GM18907 (cell line): Measurements from ENCODE around the gene NSUN2.
"Not testable (repeated sequence)": the region's sequence is repeated elsewhere in the genome, so short reads cannot be mapped to it uniquely, and the experiment has no call there.

Source experiments
- ATAC-seq: cut with Tn5 transposase; IDR thresholded peaks from one replicate; pipeline ENCODE4 v1.9.1; 2021; ENCODE audit warnings: mild to moderate bottlenecking, moderate library complexity; ENCODE audit not compliant: unreplicated experiment

NSUN2 gene

DNA sequence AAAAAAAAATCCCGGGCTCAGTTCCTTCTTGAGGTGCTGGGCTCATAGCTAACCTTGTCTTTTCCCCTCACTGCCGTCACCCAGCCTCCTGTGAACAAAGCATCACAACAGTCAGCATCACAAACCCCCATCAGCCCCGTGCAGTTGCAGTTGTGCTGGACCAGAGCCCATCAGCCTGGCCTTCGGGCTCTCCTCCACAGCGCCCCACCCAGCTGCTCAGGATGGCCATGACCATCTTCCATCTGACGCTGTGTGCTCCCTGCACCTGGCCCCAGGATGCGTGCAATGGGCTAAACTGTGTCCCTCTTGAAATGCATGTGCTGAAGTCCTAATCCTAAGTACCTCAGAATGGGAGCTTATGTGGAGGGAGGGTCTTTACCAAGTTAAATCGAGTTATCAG is 48.1 kb downstream of the NSUN2 start:
- no peak for ATAC-seq

DNA sequence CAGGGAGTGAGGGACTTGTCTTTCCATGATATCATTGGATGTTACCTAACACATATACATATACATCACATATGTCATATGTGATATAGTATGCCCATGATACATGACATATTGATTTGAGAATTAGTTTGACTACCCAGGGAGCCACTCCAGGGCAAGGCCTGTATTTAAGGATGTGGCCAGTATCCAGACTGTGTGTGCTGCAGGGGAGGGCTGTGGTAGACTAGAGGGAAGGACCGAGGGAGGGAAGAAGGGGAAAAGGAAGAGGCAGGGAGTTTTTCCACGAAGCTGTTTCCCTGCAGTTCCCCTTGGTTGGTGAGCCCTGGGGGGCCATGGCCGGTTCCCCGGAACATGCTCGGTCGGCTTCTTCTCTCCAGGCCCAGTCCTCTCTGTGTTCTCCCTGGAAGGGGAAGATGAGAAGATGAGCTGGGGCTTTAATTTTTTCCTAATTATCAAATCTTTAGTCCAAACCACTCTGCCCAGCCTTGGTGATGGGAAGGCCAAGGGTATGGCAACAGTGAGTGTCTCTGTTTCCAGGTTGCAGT is 48.7 kb downstream of the NSUN2 start:
- no peak for ATAC-seq

DNA sequence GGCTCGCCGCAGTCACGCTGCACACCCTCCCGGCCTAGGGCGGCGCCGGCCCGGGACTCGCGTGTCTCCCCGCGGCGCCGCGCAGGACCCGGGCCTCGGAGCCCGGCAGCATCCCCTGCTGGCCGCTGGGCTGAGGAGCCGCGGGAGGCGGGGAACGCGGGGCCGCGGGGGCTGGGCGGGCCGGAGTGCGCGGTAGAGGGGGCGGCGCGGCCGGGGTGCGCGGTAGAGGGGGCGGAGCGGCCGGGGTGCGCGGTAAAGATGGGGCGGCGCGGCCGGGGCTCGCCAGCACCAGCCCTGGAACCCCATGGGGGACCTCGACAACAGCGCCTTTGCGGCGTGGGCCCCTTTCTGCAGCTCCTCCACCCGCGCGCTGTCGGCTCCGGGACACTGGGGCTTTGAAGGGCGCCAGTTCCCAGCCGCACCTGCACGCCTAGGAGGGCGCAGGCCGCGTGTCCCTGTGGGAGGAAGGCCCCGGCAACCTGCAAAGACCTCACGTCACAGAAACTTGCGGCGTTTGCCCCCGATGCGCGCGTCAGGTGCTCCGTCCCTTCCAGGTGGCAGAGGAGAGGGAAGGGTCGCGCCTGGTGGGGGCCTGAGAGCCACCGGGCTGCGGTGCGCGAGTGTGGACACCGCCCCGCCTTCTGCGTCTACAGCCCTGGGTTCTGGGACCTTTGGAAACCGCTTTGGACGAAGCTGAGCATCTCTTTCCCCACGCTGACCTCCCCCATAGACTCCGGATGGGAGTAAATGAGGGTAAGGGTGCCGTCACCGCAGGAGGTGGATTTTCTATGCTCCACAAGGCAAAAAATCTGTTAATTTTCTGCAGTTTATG is 49.6 kb downstream of the NSUN2 start:
- ATAC-seq, result no peak

DNA sequence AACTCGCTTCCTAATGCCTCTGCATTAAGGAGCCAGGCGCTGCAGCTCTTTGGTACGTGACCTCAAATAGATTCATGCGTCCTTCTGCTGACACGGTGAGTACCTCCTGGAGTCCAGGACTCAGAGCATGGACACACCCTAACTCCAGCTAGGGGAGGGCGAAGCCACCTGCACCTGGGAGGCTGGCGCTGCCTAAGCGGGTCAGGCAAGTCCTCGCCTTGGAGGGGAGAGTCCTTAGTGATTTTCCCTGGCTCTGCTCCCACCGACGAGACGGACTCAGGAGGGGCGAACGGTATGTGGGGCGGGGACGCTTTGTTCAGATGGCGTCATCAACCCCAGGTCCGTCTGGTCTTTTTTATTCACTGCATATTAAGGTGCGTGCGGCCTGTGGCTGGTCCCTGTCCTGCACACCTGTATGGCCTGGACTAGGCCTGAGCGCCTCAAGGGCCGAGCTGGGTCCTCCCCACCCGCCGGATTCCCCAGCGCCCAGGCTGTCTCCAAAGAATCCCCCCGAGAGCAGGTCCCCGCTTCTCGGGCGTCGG is 50.3 kb downstream of the NSUN2 start:
- ATAC-seq, result no peak

DNA sequence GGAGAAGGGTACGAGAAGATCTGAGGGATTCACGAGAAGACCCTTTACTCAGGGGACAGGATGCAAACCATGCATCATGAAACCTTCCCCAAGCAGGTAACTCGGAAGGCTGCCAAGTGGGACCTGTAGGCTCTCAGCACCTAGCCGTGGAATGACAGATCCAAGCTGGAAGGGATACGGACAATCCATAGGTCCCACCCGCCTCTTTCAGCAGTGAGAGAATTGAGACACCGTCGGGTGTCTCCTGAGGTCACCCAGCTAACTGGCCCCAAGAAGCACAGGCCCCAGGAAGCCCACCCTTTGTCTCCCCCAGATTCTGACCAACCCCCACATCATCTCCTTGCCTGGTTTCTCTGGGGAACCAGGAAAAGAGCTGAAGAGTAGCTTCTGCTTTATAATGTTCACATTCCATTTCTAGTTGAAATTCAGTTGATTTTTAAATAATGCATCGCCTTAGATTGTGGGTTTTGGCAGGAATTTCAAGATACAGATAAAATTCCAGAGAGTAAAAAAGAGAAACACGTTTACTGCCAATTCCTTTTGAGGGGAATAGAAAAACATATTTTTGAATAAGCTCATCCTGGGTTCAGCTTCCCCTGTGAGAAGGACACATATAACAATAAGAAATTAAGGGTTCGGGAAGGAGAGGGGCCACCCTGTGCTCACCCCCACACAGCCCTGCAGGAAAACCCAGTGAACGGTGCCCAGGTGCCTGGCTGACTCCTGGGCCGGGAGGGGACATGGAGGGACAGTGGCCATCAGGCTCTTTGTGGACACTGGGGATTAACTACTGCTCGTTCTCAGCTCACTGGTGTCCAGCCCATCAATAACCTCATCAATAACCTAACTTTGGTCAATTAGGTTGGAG is 51.1 kb downstream of the NSUN2 start:
- ATAC-seq, result no peak

DNA sequence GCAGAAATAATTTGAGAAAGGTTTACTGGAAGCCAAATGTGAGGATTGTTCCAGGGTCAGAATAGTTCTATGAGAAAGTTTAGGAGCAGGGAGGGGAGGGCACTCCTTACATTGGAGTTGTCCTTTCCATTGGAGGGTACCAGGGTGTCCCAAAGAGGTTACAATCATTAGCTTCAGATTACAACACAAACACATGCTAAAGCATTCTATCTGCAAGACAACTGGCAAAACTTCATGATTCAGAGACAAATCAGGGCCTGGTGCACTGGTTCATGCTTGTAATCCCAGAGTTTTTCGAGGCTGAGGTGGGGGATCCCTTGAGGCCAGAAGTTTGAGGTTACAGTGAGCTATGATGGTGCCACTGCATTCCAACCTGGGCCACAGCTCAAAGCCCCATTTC is 51.8 kb downstream of the NSUN2 start:
- ATAC-seq, result no peak

DNA sequence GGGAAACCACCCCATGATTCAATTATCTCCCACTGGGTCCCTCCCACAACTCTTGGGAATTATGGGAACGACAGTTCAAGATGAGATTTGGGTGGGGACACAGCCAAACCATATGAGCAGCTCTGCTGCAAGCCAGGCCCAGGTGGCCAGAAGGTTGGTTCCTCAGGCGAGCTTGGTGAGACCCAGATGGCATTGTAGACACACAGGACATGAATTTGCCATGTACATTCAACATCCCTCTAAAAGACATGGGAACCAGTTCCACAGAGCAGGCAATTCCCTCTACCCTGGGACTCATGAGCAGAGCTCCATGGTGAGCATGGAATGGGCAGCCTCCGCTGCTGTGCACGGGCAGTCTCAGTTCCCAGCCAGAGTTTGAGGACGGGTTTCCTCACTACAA is 53.3 kb downstream of the NSUN2 start:
- ATAC-seq, result no peak

DNA sequence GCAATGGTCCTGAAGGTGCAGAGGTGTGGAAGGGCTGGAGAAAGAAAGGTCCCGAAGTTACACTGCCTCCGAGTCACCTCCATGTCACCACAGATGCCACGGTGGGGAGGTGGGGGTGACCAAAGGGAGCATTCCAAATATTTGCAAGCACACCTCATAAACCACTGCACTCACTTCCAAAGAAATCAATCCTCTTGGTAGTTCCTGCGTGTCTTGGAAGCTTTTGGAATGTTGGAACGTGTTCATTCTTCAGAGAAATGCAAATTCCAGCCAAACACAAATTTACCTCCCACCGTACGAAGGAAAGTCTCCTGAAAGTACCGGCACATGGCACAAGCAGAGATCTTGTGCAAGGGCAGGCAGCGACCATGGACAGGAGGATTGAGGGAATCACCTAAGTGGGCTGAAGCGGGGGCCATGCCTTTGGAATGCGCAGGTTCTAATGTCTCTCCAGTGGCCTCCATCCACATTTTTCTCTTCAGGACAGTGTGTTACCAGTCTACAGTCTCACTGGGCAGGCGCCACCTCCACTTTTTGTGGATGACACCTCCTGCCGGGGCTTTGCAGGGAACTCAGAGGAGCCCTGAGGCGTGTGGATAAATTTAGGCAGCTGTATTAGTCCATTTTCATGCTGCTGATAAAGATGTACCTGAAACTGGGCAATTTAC is 54.0 kb downstream of the NSUN2 start:
- ATAC-seq, result no peak

DNA sequence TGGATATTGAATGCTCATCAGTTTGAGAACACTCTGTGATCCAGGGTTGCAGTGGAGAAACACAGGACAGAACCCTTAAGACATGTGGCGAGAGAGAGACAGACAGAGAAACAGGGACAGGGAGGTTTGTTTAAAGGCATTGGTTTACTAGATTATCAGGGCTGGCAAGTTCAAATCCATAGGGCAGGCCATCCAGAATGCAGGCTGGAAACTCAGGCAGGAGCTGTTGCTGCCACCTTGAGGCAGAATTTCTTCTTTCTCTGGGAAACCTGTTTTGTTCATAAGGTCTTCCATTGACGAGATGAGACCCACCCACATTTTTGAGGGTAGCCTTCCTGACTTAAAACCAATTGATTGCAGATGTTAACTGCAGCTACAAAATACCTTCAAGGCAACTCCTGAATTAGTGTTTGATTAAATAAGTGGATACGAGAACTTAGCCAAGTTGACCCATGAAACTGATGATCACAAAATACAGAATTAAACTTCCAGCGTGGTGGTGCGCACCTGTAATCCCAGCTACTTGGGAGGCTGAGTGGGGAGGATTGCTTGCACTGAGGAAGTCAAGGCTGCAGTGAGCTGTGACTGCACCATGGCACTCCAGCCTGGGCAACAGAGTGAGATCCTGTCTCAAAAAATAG is 55.9 kb downstream of the NSUN2 start:
- no peak for ATAC-seq

DNA sequence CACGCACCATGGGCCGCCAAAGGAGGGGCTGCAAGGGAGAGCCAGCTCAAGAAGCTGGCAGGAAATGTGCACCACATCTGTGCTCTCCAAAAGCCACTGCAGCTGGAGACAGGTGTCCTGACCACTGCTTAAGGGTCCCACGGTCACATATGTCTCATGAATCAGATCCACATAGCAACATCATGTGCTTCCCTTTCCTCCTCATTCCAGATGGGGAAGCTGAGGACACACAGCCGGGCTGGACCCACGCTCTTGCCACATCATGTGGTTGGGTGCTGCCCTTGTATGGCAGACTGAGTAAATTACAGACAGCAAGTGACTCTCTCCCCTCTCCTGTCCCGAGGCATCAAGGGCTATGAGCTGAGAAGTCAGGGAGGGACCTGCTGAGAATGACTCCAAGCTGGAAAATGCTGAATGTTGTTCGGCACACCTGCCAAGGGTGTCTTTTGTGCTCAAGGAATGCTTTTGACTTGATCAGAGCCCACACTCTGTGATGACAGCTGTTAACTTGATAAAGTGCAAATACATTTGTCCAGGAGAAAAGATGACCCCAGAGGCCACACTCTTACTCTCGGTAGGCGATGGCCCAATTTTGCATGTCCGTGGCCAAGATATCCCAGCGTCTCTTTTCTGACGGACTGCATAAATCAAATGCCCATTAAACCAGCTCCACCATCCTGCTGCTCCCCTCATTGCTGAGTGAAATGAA is 58.2 kb downstream of the NSUN2 start:
- no peak for ATAC-seq

DNA sequence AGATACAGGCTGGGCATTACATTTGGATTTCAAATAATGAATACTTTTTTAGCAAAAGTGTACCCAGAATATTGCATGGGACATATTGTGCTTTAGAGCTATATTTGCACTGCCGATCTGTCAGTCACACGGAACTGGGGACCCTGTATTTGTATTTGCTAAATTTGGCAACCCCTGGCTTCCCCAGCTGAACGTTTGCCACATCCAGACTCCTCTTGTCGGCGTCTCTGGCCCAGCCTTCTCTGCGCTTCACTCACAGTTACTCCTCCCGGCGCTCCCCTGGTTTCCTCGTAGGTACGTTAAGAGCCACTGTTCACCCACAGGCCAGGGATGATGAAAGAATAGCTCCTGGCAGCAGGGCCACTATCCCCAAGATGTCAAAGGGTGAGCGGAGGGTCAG is 58.7 kb downstream of the NSUN2 start:
- no peak for ATAC-seq

DNA sequence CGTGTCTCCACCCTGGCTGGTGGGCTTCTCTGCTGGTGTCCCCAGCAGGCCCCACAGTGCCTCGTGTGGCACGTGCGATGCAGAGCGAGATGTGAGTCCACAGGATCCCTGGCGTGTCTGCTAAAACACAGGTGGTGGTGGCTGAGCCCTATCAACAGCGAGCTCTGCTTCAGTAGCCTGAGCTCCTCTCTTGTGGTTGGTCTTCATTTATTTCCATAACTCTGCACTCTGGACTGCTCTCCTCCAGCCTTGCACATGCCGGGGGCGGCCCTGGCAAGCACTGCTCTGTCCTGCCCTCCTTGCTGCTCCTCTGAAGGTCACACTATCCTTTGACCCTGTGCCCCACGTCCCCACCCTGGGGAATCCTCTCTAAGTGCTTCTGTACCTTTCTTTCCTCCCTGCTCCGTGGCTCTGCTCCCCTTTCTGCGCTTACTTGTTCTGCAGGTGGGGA is 59.2 kb downstream of the NSUN2 start:
- ATAC-seq, result no peak

DNA sequence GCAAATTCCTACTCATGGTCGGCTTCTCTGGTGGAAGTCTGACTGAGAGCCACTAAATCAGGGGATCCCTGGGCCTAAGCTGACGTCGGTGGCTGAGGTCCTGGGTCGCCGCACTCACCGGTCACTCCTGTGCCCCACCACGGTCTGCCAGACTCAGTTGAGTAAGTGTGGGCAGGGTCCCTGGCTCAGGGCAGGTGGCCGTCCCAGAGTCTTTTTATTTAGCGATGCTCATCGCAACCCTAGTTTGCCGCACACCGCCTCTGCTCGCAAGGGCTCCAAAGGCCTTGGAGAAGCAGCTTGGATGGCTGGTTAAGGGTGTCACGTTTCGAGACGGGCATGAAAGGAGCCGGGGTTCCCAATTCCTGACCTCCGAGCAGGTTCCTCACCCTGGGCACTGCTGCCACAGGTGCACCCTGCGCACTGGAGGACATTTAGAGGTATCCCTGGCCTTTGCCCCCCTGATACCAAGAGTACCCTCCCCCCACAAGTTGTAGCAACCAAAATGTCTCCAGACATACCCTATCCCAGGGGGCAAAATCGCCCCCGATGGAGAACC is 59.9 kb downstream of the NSUN2 start:
- no peak for ATAC-seq

DNA sequence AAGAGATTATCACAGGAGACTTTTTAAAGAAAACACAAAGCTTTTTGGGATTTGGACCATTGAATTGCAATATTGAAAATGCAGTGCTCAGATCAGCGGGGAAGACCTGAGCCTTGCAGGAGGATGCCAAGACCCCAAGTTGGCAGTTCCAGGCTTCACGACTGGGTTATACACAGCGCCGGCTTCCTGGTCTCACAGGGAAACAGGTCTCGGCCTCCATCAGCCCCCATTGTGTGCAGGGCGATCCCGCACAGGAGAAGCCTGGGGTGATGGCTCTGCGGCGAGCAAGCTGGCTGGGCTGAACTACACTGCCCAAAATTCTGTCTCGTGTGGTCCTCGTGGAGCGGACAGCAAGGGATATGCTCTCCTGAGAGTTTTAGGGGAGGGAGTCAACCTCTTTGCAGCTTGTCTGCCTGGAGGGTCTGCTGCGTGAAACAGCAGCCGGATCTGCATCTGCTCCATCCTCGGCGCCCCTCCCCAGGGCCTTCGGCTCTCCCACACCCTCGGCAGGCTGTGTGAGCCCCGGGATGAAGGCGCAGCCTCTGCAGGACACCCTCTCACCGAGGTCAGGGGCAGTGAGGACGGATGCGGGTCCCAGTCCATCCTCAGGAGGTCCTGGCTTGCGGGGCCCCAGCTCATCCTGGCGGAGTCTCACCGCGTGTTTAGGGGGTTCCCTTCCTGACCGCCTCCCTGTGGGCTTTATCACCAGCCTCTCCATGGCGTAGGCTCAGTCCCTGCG is 60.6 kb downstream of the NSUN2 start:
- no peak for ATAC-seq

DNA sequence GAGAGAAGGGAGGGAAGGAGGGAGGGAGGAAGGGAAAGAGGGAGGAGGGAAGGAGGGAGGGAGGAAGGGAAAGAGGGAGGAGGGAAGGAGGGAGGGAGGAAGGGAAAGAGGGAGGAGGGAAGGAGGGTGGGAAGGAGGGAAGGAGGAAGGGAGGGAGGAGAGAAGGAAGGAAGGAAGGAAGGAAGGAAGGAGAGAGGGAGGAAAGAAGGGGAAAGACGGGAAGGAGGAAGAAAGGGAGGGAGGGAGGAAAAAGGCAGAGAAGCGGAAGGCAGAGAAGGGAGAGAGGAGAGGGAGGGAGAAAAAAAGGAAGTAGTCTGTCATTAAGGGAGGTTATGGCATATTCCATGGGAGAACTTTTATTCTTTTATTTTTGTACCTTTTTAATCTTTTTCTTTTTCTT is 61.2 kb downstream of the NSUN2 start:
- ATAC-seq, result not testable (repeated sequence)

DNA sequence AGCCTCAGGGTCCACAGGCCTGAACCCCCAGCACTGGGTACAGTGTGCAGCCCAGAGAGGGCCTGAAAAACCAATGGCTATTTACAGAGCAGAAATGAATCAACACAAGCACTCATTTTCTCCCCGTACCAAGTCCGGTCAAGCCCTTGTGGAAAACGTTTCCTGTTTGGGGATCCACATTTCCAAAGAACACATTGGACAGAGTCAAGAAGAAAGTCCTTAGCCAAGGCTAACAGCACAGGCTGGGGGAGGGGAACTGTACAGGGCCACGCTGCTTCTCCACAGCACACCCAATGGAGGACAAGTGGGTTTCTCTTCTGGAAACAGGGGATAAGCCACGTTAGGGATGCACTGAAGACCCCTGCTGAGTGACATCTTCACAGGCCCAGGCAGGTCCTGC is 62.3 kb downstream of the NSUN2 start:
- no peak for ATAC-seq

DNA sequence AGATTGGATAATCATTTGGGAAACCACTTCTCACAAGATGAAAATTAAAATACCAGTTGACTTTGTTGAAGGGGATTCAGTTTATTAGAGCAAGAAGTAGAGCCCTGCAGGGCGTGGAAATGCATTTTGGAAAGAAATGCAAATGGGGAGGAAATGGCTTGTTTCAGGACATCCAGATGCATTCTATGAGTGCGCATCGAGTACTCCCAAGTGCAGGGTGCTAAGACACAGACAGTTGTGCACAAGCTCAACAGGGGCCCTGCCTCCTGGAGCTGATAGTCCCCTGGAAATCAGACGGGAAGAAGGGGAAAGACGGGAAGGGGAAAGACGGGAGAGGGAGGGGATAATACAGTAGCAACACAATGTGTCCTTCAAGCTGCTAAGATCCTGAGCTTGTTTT is 64.0 kb downstream of the NSUN2 start:
- no peak for ATAC-seq

DNA sequence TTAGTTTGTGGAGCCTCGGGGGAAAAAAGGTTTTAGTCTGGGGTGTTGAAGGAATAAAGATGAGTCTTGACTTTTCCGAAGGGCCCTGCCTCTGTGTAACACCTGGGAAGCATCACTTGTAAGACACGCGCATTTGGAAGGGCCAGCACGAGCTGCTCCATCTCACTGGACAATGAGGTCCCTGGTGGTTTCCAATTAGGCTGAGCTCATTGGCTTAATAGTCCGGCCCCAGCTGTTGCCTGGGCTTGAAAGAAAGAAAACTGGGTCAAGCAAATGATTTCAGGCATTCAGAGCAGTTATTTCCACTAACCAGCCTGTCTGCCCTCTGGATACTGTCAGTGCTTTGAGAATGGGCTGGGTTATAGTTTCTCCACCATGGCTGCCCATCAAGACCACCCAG is 64.5 kb downstream of the NSUN2 start:
- no peak for ATAC-seq

DNA sequence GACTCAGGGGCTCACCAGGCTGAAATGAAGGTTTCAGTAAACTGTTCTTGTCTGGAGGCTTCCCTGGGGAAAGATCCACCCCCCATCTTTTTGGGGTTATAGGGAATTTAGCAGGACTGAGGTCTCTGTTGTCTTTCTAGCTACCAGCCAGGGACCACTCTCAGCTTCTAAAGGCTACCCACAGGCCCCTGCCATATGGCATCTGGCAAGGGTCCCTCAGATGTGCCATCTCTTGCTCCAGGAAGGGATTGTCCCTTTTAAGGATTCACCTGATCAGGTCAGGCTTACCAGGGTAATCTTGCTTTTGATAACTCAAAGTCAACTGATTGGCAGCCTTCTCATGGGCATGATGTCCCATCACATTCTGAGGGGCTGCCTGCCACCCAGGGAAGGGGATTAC is 65.0 kb downstream of the NSUN2 start:
- no peak for ATAC-seq
